Progenitor cell of endocrine pancreas (in vitro differentiated cells): ENCODE data around the gene TUFM. TPM values are rescaled to one million over a fixed set of nuclear protein-coding genes. Genes with fewer than 3 reads are reported as not detected.

Source experiments
- DNase-seq: peaks from one replicate; pipeline ENCODE4 v3.0.0; 2021; ENCODE audit warnings: low spot score; ENCODE audit not compliant: unreplicated experiment
- H3K27ac Mint-ChIP-seq: 2 replicates; pipeline ENCODE4 v1.8.0; 2021; ENCODE audit warnings: mild to moderate bottlenecking, moderate library complexity, mixed read lengths
- H3K27me3 Mint-ChIP-seq: 2 replicates; pipeline ENCODE4 v1.8.0; 2021; ENCODE audit warnings: mixed read lengths
- H3K36me3 Mint-ChIP-seq: 2 replicates; pipeline ENCODE4 v1.8.0; 2022; ENCODE audit warnings: mixed read lengths; ENCODE audit not compliant: insufficient read depth
- H3K4me1 Mint-ChIP-seq: 2 replicates; pipeline ENCODE4 v1.8.0; 2021; ENCODE audit warnings: low read depth, mixed read lengths
- H3K4me3 Mint-ChIP-seq: 2 replicates; pipeline ENCODE4 v1.8.0; 2021; ENCODE audit warnings: low read depth, mild to moderate bottlenecking, moderate library complexity, mixed read lengths
- H3K9me3 Mint-ChIP-seq: 2 replicates; pipeline ENCODE4 v1.8.0; 2021; ENCODE audit warnings: low read depth, mixed read lengths
- total RNA-seq: library from RNA; stranded (reverse); gene quantifications from 2 replicates; pipeline ENCODE4 v1.2.1, GENCODE V29; 2021
- TF ChIP-seq, protein P1 (sequence below): fragments of 200-600 bp; sonication (generic); IDR thresholded peaks from one replicate; pipeline ENCODE4 v1.5.0; 2021; ENCODE audit warnings: antibody characterized with exemption, mild to moderate bottlenecking; ENCODE audit not compliant: unreplicated experiment

TUFM gene
- total RNA-seq, 1 donor from 2014 or later: 158 TPM

GRCh38 chr16:28845761-28846079 lies 428 bp downstream of the TUFM start:
- Mint-ChIP-seq H3K9me3 (no peaks in the 10 kb centered on the region), H3K27ac (peak overlapping the region; percentile 95), H3K36me3 (peaks cover 11% of the 10 kb centered on the region), H3K4me3 (peak overlapping the region; percentile 95), H3K4me1 (peaks cover 17% of the 10 kb centered on the region), H3K27me3 (no peaks in the 10 kb centered on the region)
- DNase-seq: no peak
- TF ChIP-seq, protein P1, sequence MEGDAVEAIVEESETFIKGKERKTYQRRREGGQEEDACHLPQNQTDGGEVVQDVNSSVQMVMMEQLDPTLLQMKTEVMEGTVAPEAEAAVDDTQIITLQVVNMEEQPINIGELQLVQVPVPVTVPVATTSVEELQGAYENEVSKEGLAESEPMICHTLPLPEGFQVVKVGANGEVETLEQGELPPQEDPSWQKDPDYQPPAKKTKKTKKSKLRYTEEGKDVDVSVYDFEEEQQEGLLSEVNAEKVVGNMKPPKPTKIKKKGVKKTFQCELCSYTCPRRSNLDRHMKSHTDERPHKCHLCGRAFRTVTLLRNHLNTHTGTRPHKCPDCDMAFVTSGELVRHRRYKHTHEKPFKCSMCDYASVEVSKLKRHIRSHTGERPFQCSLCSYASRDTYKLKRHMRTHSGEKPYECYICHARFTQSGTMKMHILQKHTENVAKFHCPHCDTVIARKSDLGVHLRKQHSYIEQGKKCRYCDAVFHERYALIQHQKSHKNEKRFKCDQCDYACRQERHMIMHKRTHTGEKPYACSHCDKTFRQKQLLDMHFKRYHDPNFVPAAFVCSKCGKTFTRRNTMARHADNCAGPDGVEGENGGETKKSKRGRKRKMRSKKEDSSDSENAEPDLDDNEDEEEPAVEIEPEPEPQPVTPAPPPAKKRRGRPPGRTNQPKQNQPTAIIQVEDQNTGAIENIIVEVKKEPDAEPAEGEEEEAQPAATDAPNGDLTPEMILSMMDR: no peak

DNA sequence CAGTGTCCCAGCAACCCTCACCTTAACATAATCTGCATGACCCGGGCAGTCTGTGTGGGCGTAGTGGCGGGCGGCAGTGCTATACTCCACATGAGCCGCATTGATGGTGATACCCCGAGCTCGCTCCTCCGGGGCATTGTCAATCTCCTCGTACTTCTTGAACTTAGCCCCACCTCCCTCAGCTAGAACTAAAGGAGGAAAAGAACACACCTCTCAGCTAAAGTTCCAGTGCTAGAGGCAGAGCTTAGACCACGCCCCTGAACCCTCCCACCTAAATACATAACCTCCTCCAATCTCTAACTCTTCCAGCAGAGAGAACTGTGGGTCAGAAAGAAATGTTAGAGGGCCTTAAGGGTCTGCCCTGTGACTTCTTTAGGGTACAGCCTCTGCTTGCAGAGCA lies 855 bp downstream of the TUFM start:
- H3K36me3 Mint-ChIP-seq: peaks cover 11% of the 10 kb centered on the region
- TF ChIP-seq, protein P1: no peak
- no peaks in the 10 kb centered on the region for H3K9me3 Mint-ChIP-seq
- H3K27ac Mint-ChIP-seq: peak overlapping the region; percentile 95
- peak overlapping the region; percentile 95 for H3K4me3 Mint-ChIP-seq
- peaks cover 17% of the 10 kb centered on the region for H3K4me1 Mint-ChIP-seq
- DNase-seq: no peak
- H3K27me3 Mint-ChIP-seq: no peaks in the 10 kb centered on the region

DNA sequence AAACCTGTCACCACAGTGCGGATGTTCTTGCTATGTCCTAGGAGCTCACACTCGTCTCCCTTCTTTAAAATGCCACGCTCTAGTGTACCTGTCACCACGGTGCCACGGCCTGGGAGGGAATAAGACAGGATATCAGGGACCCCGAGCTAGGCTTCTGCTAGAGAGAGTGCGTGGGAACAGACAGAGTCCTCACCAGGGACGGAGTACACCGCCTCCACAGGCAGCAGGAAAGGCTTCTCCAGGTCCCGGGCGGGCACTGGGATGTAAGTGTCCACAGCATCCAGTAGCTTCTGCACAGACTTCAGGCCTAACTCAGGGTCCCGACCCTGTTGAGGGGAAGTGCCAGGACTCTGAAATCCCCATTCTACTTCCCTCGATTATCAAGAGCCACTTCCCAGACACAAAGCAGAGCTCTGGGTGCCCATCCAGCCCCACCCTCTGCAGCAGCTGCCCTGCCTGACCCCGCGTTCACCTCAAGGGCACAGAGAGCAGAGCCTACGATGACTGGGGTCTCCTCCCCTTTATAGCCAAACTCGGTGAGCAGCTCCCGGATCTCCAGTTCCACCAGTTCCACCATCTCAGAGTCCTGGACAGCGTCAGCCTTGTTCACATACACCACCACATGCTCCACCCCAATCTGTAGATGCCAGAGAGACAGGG lies 1.8 kb downstream of the TUFM start:
- H3K4me1 Mint-ChIP-seq: peaks cover 17% of the 10 kb centered on the region
- TF ChIP-seq, protein P1: no peak
- H3K36me3 Mint-ChIP-seq: peaks cover 12% of the 10 kb centered on the region
- no peaks in the 10 kb centered on the region for H3K9me3 Mint-ChIP-seq
- peak overlapping the region; percentile 90 for H3K27ac Mint-ChIP-seq
- peak overlapping the region; percentile 95 for H3K4me3 Mint-ChIP-seq
- DNase-seq: no peak
- no peaks in the 10 kb centered on the region for H3K27me3 Mint-ChIP-seq

- H3K4me3 Mint-ChIP-seq: no peak overlapping the region
- peaks cover 12% of the 10 kb centered on the region for H3K36me3 Mint-ChIP-seq
- no peak for DNase-seq
- peaks cover 17% of the 10 kb centered on the region for H3K4me1 Mint-ChIP-seq
- TF ChIP-seq, protein P1: no peak
- H3K9me3 Mint-ChIP-seq: no peaks in the 10 kb centered on the region
- H3K27me3 Mint-ChIP-seq: no peaks in the 10 kb centered on the region
- no peak overlapping the region for H3K27ac Mint-ChIP-seq
Observed at GRCh38 chr16:28843766-28844165, 2.4 kb downstream of the TUFM start.

- Mint-ChIP-seq H3K4me1 (peaks cover 17% of the 10 kb centered on the region), H3K9me3 (no peaks in the 10 kb centered on the region), H3K36me3 (peaks cover 19% of the 10 kb centered on the region), H3K27me3 (no peaks in the 10 kb centered on the region), H3K4me3 (peak overlapping the region; percentile 59), H3K27ac (no peak overlapping the region)
- TF ChIP-seq, protein P1: no peak
- DNase-seq: no peak
Observed at GRCh38 chr16:28842696-28843095, 3.5 kb downstream of the TUFM start.
